ENCODE data around the gene VTI1A.
A peak's percentile ranks its signal among the peaks of the same experiment; 100 is the strongest.

Gene VTI1A

DNA sequence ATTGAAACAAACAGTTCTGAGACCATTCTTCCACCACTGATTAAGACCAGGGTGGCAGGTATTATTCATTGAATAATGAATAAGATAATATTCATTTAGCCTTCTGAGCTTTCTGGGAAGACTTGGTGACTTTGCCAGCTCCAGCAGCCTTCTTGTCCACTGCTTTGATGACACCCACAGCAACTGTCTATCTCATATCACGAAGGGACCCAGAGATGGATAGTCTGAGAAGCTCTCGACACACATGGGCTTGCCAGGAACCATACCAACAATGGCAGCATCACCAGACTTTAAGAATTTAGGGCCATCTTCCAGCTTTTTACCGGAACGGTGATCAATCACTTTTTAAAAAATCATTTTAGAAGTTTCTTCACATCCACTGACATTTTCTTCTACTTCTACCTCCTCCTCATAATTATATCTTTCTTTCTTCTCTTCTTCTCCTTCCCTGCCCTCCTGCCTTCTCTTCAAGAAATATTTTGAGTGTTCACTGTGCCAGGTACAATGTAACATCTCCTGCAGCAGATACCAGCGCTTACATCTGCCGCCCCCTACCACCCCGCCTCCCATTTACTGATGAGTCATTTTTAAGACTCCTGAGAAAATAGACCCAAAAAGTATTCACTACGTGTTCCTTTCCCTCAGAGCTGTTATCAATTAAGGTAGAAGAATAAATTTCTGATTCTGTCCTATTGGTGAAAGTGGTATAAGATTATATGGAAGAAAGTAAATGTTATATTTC lies 101.7 kb downstream of the VTI1A start:
- DNase-seq: no peak

DNA sequence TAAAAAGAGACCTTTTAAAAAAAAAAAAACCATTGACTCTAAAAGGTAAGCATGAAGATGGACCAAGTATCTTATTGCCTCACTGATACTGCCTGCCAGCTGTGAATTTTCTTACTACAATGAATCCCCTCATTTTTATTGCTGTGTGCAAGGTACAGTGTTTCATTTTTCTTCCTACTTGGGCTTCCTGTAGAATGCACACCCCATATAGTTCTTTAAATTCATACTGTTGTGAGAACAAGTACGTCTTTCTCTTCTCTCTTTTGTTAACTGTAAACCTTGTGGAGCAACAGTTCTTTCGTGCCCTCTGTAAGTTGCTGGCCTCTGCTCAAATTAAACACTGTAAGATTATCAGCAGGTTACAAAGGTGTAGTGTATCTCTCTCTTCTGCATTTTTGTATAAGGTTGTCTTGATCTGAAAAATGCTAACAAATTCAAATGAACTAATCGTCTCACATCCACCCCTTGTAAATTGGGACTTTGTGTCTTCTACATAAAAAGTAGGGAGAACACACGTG lies 105.6 kb downstream of the VTI1A start:
- no peak for DNase-seq

DNA sequence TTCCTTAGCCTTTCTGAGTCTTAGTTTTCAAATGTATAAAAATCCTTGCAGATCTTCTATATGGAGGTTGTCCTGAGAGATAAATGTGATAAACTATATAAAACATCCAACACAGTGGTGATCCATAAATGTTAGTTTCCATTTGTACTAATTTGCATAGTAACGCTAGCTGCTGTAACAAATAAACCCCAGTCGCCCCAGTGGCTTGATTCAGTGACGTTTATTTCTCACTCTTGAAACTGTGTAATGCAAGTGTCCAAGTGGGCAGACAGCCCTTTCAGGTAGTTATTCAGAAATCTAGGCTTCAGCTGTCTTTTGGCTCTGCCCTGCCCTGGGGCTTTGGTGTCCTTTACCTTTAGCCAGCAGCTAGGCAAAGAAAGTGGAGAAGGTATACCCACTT lies 106.3 kb downstream of the VTI1A start:
- DNase-seq: no peak

DNA sequence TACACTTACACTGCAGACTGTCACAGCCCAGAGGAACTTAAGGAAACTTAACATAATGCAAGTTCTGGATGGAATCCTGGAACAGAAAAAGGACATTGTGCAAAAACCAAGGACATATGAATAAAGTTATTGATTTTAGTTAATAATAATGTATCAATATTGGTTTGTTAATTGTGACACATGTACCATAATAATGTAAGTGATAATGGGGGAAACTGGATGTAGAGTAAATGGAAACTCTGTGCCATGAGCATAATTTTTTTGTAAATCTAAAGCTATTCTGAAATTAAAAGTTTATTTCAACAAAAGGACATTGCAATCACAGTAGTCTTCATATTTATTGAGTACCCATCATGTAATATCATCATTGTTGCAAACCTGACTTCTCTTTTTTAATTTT lies 107.2 kb downstream of the VTI1A start:
- no peak for DNase-seq

DNA sequence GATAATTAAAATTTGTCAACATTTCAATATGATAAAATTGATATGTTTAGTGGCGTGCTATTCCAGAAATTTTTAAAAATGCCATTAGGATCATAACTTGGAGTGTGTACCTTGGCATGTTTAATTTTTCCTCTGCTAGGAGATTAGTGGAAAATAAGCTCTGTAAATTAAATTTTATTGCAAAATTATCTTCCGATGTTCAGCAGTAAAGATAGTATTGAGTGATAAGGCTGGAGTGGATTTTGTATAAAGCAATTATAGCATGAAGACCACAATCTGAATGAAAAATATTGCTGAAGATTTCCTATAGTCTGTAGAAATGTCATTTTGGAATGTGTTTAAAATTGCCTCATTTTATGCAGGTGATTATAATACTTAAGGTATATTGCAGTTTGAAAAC lies 110.2 kb downstream of the VTI1A start:
- no peak for DNase-seq

DNA sequence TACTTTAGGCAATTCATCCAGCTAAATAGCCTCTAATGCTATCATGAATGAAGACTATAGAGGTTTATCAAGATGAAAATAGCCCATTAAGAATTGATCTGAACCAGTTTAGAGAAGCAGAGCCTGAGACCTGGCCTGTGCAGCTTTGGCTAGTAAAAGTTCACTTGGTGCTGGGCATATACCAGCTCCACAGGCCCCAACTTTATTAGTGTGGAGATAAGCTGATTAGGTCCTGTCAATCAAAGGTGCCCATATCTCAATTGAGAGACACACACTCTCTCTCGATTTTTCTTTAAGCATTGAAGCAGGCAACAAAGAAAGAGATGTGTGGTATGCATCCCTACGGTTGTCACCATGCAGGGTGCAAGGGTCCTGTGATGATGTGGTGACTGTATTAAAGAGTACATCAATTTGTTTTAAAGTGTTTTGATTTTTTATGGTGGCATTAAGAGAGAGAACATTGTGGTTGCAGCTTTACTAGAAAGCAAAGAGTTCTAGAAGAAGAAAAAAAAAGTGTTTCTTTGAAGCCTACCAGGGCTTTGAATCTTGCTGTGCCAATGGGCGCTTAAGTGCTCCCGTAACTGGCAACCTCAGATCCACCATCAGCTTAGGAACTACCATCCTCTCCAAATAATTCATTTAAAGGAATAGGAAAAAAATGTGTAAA lies 111.6 kb downstream of the VTI1A start:
- no peak for DNase-seq

DNA sequence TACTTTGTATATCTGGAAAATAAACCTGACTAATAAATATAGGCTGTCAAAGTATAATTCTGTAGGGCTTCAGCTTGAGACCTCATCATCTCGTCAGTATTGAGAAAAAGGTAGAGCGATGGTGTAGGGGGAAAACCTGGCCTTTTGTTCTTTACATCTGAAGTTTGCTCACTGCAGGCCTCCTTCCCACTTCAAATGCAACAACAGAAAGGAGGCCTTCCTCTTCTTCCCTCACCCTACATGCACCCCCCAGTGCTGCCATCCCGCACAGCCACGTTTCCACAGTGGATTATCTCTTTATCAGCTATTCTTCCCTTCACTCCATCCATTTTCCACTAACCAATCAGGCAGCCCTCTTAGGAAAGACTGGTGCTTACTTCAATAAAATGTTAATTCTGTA lies 112.3 kb downstream of the VTI1A start:
- DNase-seq: no peak

DNA sequence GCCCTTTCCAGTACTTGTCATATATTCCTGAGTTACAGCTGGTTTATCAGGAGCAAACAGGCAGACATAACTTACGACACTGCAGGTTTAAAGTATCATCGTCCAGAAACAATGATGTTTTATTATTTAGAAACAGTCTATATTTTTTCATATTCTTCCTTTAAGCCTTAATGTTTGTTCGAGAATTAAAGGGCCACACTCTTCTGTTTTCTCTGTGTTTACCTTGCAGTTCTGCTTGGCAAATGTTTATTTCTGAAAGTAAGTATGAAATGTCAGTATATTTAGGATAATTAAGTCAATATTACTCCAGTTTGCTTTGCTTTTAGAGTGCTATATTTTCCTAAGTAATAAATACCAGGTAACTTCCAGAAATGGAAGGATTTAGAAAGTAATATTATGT lies 115.1 kb downstream of the VTI1A start:
- DNase-seq: no peak

DNA sequence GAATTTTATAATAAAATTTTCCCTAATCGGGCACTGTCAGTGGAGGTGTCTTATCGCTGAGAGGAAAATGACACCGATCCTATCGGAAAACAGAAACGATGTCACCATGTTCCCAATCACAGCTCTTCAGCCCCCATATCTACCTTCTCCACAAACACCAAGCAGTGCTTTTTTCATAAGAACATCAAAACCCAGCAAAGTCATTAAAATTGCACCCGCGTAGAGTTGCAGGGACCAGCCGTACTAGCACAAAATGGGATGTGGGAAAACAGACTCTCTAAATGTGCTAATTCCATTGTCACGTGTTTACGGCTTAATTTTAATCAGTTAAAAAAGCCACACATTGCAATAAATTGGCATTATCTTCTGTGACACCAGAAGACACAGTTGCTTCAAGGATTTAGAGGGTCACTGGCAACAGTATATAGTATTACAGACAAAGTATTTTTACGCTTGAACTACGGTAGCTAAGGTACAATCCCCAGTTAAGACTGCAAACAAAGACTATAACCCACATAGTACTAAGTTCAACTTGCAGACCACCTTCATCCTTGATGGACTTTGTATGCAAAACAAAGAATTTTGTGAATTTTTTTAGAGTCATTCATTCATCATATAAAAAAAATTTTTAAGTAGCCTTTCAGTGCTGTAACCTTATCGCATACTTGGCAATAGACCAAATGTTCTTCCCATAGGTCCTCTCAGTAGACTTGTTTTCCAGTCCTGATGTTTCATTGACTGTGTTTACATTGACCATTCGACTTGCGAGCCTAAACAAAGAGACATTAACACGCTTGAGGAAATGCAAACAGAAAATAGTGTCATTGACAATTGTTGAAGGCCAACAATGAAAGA lies 116.0 kb downstream of the VTI1A start:
- DNase-seq: no peak

DNA sequence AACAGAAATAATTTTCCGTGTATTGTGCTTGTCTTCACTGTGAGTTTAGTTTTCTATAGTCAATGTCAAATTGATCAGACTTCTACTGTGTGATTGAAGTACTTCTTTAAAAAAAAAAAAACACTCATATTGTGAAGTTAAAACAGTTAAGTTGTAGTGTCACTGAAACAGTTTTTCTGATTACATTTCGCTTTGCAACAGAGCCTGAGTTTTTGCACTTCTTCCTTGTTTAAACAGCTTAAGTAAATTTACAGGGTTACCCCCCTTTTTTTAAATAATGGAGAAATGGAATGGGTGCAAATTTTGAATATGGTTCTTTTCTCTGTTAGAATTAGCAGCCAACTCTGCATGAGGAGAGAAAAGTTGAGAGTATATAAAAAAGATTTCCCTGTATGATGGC lies 117.3 kb downstream of the VTI1A start:
- DNase-seq: no peak

DNA sequence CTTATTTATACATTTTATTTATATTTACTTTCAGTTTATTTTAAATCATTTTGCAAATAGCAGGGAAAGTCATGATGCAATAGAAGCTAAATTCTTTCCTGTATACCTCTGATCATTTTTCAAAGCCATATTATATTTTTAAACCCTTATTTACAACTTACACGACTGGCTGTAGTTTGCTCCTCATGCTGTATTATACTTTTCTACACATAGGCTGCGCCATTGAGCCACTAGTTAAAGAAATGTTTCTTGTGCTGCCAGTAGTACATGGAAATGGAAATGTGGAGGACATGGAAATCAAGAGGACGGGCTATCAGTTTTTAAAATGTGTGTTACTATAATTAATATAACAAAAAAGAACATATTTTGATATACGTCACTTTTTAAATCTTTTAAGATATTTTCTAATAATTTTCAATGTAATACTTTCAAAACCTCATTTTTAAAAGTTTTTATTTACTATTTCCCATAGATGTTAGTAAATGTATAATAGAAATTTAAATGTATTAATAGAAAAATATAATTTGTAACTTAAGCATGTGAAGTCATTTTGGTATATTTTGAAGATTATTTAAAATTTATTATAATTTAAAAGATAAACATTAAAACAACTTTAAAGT lies 118.5 kb downstream of the VTI1A start:
- peak; percentile 75 for DNase-seq

DNA sequence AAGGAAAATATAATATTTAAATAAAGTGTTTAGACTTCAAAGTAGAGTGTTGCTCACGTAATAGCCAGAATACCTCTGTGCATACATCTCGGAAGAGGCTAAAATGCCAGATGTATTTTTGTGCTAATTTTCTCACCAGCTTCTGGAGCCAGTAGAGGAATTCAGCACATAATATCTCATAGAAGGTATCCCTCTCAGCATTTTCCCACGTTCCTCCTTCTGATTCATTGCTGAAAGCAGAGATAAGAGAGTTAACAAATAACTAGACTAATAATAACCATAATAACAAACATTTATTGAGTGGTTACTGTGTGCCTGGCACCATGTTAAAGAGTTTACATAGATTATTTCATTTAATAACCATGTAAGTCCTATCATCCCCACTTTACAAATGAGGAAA lies 123.6 kb downstream of the VTI1A start:
- DNase-seq: no peak

DNA sequence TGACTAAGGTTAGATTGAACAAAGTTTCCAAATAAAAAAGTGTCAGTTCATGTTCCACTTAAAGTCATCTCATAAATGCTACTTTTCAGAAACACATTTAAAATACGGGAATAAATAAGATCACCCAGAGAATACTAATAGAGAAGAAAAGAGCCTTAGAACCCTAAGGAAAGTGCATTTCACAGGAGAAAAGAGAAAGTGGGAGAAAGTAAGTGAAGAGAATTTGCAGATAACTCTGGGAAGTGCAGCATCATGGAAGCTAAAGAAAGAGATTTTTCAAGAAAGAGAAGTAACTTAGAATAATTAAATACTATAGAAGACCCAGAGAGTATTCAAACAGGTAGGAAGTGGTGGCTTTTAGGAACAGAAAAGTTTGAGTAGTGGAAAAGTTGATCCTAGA lies 132.6 kb downstream of the VTI1A start:
- no peak for DNase-seq

DNA sequence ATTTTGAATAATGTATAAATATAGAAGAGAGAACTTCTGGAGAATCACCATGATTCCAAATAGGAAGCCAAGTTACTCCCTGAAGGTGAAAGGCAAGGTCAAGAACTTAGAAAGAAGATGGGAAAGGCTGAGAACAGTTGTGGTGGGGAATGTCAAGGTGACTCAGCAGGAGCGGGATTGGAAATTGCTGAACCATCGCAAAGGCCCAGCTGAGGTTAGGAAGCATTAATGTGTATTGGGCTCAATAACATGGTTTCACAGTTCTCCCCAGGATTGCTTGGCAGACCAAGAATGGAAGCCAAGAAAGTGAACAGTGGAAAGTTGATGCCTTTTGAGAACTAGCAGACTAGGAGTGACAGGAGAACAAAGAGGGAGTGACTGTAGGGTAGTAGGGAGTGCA lies 133.3 kb downstream of the VTI1A start:
- DNase-seq: no peak

DNA sequence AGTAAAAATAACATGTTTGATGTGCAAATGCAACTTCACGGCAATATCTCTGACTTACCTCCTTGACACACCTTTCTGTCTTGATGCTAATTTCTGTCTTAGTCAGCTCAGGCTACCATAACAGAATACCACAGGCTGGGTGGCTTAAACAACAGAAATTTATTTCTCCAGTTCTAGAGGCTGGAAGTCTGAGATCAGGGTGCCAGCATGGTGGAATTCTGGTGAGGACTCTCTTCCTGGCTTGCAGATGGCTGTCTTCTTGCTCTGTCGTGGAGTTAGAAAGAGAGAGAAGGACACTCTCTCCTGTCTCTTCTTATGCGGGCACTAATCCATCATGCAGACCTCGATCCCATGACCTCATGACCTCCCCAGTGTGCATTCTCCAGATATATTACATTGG lies 134.9 kb downstream of the VTI1A start:
- DNase-seq: no peak

DNA sequence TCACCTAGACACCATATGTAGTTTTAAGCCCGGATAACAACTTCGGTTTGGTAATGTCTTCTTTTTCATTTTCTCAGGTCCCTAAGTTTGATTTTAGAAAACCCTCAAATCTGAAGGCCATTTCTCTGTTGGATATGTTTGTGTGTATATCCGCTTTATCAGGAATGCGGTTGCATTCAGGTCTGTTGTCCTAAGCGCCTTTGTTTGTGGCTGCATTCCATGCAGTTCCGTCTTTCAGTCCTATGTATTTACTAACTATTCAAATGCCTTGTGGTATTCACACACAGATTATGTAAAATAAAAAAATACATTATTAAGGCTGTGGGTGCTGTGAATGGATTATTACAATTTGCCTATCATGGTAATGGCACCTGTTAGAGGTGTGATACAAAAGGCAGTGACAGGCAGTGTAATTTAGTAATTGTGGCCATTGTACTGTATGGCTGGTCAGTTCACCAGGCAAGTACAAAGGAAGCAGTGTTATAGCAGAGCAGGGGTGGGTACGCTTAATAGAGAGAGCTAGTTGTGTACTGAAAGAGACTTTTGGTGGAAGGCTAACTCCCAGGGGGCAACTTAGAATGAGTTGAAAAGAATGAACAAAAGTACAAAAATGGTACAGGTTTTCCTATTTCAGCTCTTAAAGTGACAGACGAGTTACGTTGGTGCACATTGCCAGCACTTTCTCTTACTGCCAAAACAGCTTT lies 136.4 kb downstream of the VTI1A start:
- DNase-seq: no peak

DNA sequence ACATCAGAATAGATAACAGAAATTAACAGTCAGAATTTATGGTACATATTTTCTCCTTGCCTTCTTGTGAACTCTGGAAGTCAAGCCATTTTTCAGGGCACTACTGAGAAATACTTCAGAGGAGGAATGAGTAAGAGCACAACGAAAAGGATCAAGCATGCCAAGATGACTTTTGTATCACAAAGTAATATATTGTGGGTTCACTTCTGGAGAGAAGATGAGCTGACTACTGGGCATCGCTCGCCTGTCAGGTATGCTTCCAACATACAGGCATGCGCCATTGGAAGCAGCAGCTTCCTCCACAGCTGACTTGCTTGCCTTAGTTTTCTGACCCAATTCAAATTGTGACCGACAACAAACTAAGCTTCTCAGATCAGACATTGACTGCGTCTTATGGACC lies 137.3 kb downstream of the VTI1A start:
- DNase-seq: no peak

DNA sequence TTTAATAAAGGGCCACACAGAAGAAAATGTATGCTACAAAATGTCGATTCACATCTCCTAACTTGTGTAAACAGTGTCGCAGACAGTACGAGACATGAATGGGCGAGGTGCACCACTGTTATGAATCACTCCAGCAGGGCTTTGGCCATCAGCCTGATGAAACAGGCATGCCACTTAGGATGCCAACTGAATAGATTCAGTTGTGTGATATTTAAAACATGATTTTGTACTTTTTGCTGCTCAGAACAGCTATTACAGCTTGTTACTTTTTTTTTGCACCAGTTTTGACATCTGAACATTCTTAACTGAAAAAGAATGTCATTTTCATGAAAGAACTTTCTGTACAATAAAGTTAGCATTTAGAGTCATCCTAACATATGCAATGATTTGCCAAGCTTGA lies 138.1 kb downstream of the VTI1A start:
- DNase-seq: no peak

DNA sequence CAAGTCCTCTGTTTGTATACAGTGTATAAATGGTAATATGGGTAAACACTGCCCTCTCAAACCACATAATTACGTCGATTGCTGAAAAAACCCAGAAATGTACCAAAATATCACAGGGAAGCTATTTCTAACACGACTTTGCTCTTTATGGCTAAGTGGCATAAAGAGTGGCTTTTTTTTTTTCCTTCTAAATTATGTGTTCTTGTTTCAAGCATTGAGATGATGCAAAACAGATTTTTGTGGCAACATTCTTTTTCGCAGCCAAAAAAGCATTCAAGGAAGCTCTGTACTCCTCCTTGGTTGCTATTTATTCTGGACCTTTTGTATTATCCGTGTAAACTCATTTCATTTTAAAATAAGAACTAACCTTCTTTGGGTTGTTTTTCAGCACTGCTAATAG lies 138.9 kb downstream of the VTI1A start:
- no peak for DNase-seq

DNA sequence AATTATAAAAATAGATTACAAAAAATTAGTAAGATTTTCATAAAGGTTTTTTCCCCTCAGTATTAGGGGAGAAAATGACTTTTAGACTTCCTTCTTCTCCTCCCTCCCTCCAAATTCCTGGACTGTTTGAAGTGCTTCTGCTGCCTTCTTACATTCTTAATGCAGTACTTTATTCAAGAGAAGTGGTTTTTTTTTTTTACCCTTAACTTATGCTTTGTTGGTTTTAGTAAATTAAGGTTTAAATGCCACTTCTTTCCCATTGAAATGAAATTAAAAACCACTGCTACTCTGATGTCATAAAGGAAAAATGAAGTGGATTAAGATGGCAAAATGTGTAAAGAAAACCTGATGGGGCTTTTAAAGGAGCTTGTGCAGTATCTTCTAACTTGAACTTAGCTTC lies 140.7 kb downstream of the VTI1A start:
- DNase-seq: no peak

DNA sequence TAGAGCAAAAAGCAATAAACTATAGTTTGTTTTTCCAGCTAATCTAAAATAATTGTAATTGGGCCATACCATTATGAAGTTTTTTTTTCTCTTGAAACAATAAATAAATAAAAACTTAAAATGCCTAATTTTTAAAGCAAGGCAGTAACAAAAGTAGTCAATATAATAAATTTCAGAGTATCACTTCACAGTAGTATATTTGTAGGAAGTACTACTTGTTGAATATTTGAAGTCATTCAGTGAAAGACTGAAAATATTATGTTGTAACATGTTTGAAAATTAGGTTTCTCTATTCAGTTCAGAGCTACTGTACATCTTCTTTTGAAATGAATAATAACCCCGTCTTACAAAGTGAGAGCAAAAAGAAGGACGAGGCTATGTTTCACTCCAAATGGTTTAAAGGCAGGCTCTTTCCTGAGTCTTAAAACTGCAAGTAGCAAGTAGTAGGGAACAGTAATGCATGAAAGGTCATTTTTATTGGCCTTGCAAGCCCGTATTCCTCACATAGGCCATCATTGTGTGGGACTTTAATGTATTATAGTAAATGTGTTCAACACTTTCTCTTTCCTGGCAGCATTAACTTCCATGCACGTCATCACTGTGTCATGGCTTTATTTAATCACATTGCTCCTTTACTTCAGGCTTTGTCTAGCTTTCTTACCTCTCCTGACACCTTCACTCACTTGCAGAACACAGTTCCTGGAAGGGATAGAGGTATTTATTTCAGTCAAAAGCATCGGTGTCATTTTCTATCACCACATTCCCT lies 141.4 kb downstream of the VTI1A start:
- no peak for DNase-seq

DNA sequence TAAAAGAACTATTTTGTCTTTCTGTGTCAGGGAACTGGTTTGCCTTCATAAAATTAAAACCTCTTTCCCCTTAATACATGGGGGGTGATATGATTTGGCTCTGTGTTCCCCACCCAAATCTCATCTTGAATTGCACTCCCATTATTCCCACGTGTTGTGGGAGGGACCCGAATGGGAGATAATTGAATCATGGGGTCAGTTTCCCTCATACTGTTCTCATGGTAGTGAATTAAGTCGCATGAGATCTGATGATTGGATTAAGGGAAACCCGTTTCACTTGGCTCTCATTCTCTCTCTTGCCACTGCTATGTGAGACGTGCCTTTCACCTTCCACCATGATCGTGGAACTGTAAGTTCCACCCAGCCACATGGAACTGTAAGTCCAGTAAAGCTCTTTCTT lies 142.1 kb downstream of the VTI1A start:
- no peak for DNase-seq
